IMR-90 (cell line): ENCODE measurements around the gene AGBL2. TPM values are rescaled to one million over a fixed set of nuclear protein-coding genes. Genes with fewer than 3 reads are reported as not detected.

ENCODE experiments used
- ATAC-seq: fragments of 200-7000 bp; cut with Tn5 transposase; 2 replicates; pipeline ENCODE4 v1.9.1; 2020; ENCODE audit warnings: low read depth, mild to moderate bottlenecking, moderate library complexity
- BruUV-seq: library from RNA; stranded (reverse); fragments of 400-500 nt; replicated peaks from 2 replicates; lab custom pipeline; 2021; lab: Mats Ljungman, UMichigan
- CTCF ChIA-PET: fragments of 300-600 bp; formaldehyde crosslinking; extraction: SDS; loops from one replicate; lab custom pipeline; 2021; ENCODE audit warnings: antibody characterized with exemption; lab: Yijun Ruan, JAX
- POLR2A ChIA-PET: fragments of 300-600 bp; sonication (Branson Sonifier 250); formaldehyde crosslinking; loops from one replicate; lab custom pipeline; 2022; ENCODE audit warnings: antibody characterized with exemption; ENCODE audit not compliant: unreplicated experiment; lab: Charles Lee
- DNase-seq: peaks from one replicate; pipeline ENCODE4 v3.0.0; 2013
- H2AFZ ChIP-seq: replicated peaks from 2 replicates; pipeline ENCODE3; 2013; ENCODE audit warnings: low read length, mild to moderate bottlenecking; ENCODE audit not compliant: poor library complexity
- H2AK5ac ChIP-seq: 2 replicates; pipeline ENCODE4 v1.6.1; 2013; ENCODE audit warnings: low read depth, low read length, inconsistent platforms
- H2AK9ac ChIP-seq: replicated peaks from 2 replicates; pipeline ENCODE3; 2013; ENCODE audit warnings: mild to moderate bottlenecking, low read depth, low read length, moderate library complexity; ENCODE audit not compliant: poor library complexity
- H2BK120ac ChIP-seq: 2 replicates; pipeline ENCODE4 v1.6.1; 2013; ENCODE audit warnings: low read depth, low read length, inconsistent platforms
- H2BK15ac ChIP-seq: 3 replicates; pipeline ENCODE4 v1.6.1; 2013; ENCODE audit warnings: low read depth, low read length, inconsistent platforms
- H2BK20ac ChIP-seq: 2 replicates; pipeline ENCODE4 v1.6.1; 2013; ENCODE audit warnings: low read depth, mild to moderate bottlenecking, inconsistent platforms, low read length, moderate library complexity
- H2BK5ac ChIP-seq: 2 replicates; pipeline ENCODE4 v1.6.1; 2013; ENCODE audit warnings: mild to moderate bottlenecking, low read depth, low read length, inconsistent platforms; ENCODE audit not compliant: poor library complexity, severe bottlenecking
- H3K14ac ChIP-seq: replicated peaks from 2 replicates; pipeline ENCODE4 v1.6.1; 2013; ENCODE audit warnings: low read depth, low read length, inconsistent platforms
- H3K18ac ChIP-seq: 2 replicates; pipeline ENCODE4 v1.6.1; 2013; ENCODE audit warnings: low read depth, low read length, control low read depth
- H3K23ac ChIP-seq: 2 replicates; pipeline ENCODE4 v1.6.1; 2013; ENCODE audit warnings: low read depth, low read length, inconsistent platforms
- H3K27ac ChIP-seq: 2 replicates; pipeline ENCODE4 v1.5.1; 2013; ENCODE audit warnings: mild to moderate bottlenecking, control low read depth, low read length; ENCODE audit not compliant: insufficient read depth
- H3K27me3 ChIP-seq: 2 replicates; pipeline ENCODE4 v1.6.1; 2013; ENCODE audit warnings: low read length; ENCODE audit not compliant: control insufficient read depth, insufficient read depth
- H3K36me3 ChIP-seq: 2 replicates; pipeline ENCODE4 v1.6.1; 2013; ENCODE audit warnings: low read length, mixed read lengths; ENCODE audit not compliant: control insufficient read depth, insufficient read depth
- H3K4ac ChIP-seq: 2 replicates; pipeline ENCODE4 v1.6.1; 2013; ENCODE audit warnings: low read depth, low read length, inconsistent platforms
- H3K4me1 ChIP-seq: 2 replicates; pipeline ENCODE4 v1.6.1; 2013; ENCODE audit warnings: low read length, mixed read lengths; ENCODE audit not compliant: control insufficient read depth, insufficient read depth
- H3K4me2 ChIP-seq: 2 replicates; pipeline ENCODE4 v1.6.1; 2013; ENCODE audit warnings: low read depth, mild to moderate bottlenecking, control low read depth, low read length, moderate library complexity
- H3K4me3 ChIP-seq: 2 replicates; pipeline ENCODE4 v1.5.1; 2013; ENCODE audit warnings: low read depth, mild to moderate bottlenecking, control low read depth, low read length, moderate library complexity; ENCODE audit not compliant: insufficient read depth
- H3K56ac ChIP-seq: 2 replicates; pipeline ENCODE4 v1.6.1; 2013; ENCODE audit warnings: low read length, inconsistent platforms; ENCODE audit not compliant: insufficient read depth; ENCODE audit errors: extremely low read depth
- H3K79me1 ChIP-seq, 2 experiments: 2 replicates each; pipeline ENCODE4 v1.6.1; 2013; ENCODE audit warnings: low read length in 2 of 2, inconsistent platforms in 1 of 2, low read depth in 1 of 2
- H3K9ac ChIP-seq: 2 replicates; pipeline ENCODE4 v1.6.1; 2013; ENCODE audit warnings: low read depth, low read length, control low read depth
- H3K9me1 ChIP-seq: 2 replicates; pipeline ENCODE4 v1.6.1; 2013; ENCODE audit warnings: low read length, inconsistent platforms; ENCODE audit not compliant: insufficient read depth
- H3K9me3 ChIP-seq: 2 replicates; pipeline ENCODE4 v1.6.1; 2013; ENCODE audit warnings: low read length; ENCODE audit not compliant: control insufficient read depth, insufficient read depth
- H4K20me1 ChIP-seq: 2 replicates; pipeline ENCODE4 v1.6.1; 2013; ENCODE audit warnings: low read length, inconsistent platforms; ENCODE audit not compliant: insufficient read depth
- H4K5ac ChIP-seq: 2 replicates; pipeline ENCODE4 v1.6.1; 2013; ENCODE audit warnings: mild to moderate bottlenecking, low read depth, low read length, control low read depth
- H4K8ac ChIP-seq, 2 experiments: 2 replicates each; pipeline ENCODE4 v1.6.1; 2013; ENCODE audit warnings: low read depth in 2 of 2, low read length in 2 of 2, control low read depth in 1 of 2, inconsistent platforms in 1 of 2
- H4K91ac ChIP-seq: 2 replicates; pipeline ENCODE4 v1.6.1; 2013; ENCODE audit warnings: low read depth, low read length, inconsistent platforms; ENCODE audit not compliant: insufficient read depth
- BHLHE40 ChIP-seq: fragments of 150-350 bp; IDR thresholded peaks from 2 replicates; pipeline ENCODE4 v1.6.1; 2016; ENCODE audit warnings: mild to moderate bottlenecking, low read depth, low read length
- CHD1 ChIP-seq: IDR thresholded peaks from 2 replicates; pipeline ENCODE4 v1.6.1; 2012; ENCODE audit warnings: low read depth, low read length, improper control_type of control experiment
- CTCF ChIP-seq: conservative IDR thresholded peaks from 2 replicates; pipeline ENCODE4 v1.5.1; 2012; ENCODE audit warnings: mild to moderate bottlenecking, low read depth, low read length, improper control_type of control experiment
- FOS ChIP-seq: fragments of 150-350 bp; IDR thresholded peaks from 2 replicates; pipeline ENCODE4 v1.6.1; 2016; ENCODE audit warnings: low read depth, low read length
- MAFK ChIP-seq: IDR thresholded peaks from 2 replicates; pipeline ENCODE4 v1.6.1; 2012; ENCODE audit warnings: low read depth, low read length, improper control_type of control experiment
- MAZ ChIP-seq: IDR thresholded peaks from 2 replicates; pipeline ENCODE4 v1.6.1; 2012; ENCODE audit warnings: low read depth, mild to moderate bottlenecking, low read length, improper control_type of control experiment, moderate library complexity, borderline replicate concordance
- MXI1 ChIP-seq: IDR thresholded peaks from 2 replicates; pipeline ENCODE4 v1.6.1; 2012; ENCODE audit warnings: low read depth, mild to moderate bottlenecking, low read length, moderate library complexity, borderline replicate concordance
- POLR2A ChIP-seq: IDR thresholded peaks from 2 replicates; pipeline ENCODE4 v1.6.1; 2012; ENCODE audit warnings: mild to moderate bottlenecking, low read depth, low read length
- RAD21 ChIP-seq: IDR thresholded peaks from 2 replicates; pipeline ENCODE4 v1.6.1; 2012; ENCODE audit warnings: low read length, improper control_type of control experiment
- SMC3 ChIP-seq: fragments of 150-350 bp; IDR thresholded peaks from 2 replicates; pipeline ENCODE4 v1.6.1; 2016; ENCODE audit warnings: low read depth, mild to moderate bottlenecking, antibody characterized with exemption, low read length, moderate library complexity
- USF2 ChIP-seq: fragments of 150-350 bp; IDR thresholded peaks from 2 replicates; pipeline ENCODE4 v1.6.1; 2017; ENCODE audit warnings: mild to moderate bottlenecking, antibody characterized with exemption, low read length, low read depth
- WGBS, 2 experiments: methylation state at CpG; one replicate each; pipeline versions ENCODE4 v1.1.5 to v1.1.7; 2013; ENCODE audit warnings: missing lambda C conversion rate in 2 of 2; ENCODE audit not compliant: insufficient read length in 1 of 2; ENCODE audit errors: extremely low coverage in 2 of 2; 5-methylcytosine and 5-hydroxymethylcytosine counted together
- dilution Hi-C: fragments of 300-500 bp; cut with HindIII; formaldehyde crosslinking; loops from one replicate; pipeline ENCODE4 v1.14.3; 2018; ENCODE audit warnings: low sequenced_read_pairs; ENCODE audit not compliant: unreplicated experiment
- in situ Hi-C: fragments of 300-500 bp; cut with MboI; formaldehyde crosslinking; loops from 3 replicates; pipeline ENCODE4 v1.14.3; 2019; ENCODE audit warnings: low sequenced_read_pairs, inconsistent platforms, mixed read lengths
- intact Hi-C: fragments of 100-400 bp; cut with micrococcal nuclease; formaldehyde crosslinking; loops from 2 replicates; pipeline ENCODE4 v1.10.0; 2022
- polyA plus RNA-seq, 3 experiments: library from polyadenylated mRNA; depleted of rRNA; stranded (reverse); fragments of >200 nt; gene quantifications; 2 replicates each; pipeline ENCODE4 v1.2.3, GENCODE V29; 2012; ENCODE audit warnings: low replicate concordance in 1 of 3
- total RNA-seq: library from RNA; depleted of rRNA; stranded (reverse); fragments of >200 nt; gene quantifications from 2 replicates; pipeline ENCODE4 v1.2.3, GENCODE V29; 2012

The AGBL2 gene
- total and polyA plus RNA-seq, 2 of the 4 experiments (the other 2 are of a cell fraction): 0.36 to 1.2 TPM

- Histone ChIP-seq H3K79me1 (peaks cover 11 to 26% of the 10 kb centered on the region in 2 experiments; a peak in 3 of 4 replicates), H3K9me3 (peaks cover 2% of the 10 kb centered on the region; the same call in 1 of the 2 replicates), H2BK15ac (no peak overlapping the region), H3K36me3 (peaks cover 43% of the 10 kb centered on the region), H4K20me1 (peaks cover 16% of the 10 kb centered on the region), H2AK9ac (no peak overlapping the region), H4K91ac (no peak overlapping the region), H2AFZ (no peak overlapping the region), H4K8ac (no peak overlapping the region), H3K4me1 (peaks cover 2% of the 10 kb centered on the region; the same call in 1 of the 2 replicates), H2AK5ac (no peak overlapping the region), H2BK20ac (no peak overlapping the region), H3K4ac (no peak overlapping the region), H3K56ac (no peak overlapping the region), H3K9ac (no peak overlapping the region), H3K18ac (no peak overlapping the region), H3K4me2 (no peak overlapping the region), H3K27me3 (no peaks in the 10 kb centered on the region), H3K23ac (no peak overlapping the region), H3K27ac (no peak overlapping the region), H4K5ac (no peak overlapping the region), H3K14ac (no peak overlapping the region), H2BK5ac (no peak overlapping the region), H2BK120ac (no peak overlapping the region), H3K9me1 (no peaks in the 10 kb centered on the region), H3K4me3 (no peak overlapping the region)
- no peak for TF ChIP-seq MAFK
- no peak for TF ChIP-seq USF2
- no peak for TF ChIP-seq FOS
- TF ChIP-seq RAD21: no peak
- no peak for TF ChIP-seq MAZ
- no peak for TF ChIP-seq SMC3
- no peak for TF ChIP-seq BHLHE40
- no peak for TF ChIP-seq CTCF
- TF ChIP-seq MXI1: no peak
- no peak for TF ChIP-seq POLR2A
- no peak for TF ChIP-seq CHD1
- intact Hi-C loops (no loop called here), dilution Hi-C loops (no loop called here), in situ Hi-C loops (no loop called here)
- ChIA-PET CTCF (interaction anchor here (0.6 kb wide), 1 partner anchor 132 kb away, joined by 7 read pairs; no protein-coding TSS in a partner anchor), POLR2A (no interaction called here)
- BruUV-seq: no TSS peak
- 100% methylated on average over 1 of the region's 12 CpGs; no CpG with 5 or more reads in 1 of the 2 experiments for WGBS, 2 experiments
- DNase-seq (no peak), ATAC-seq (no peak)
Observed at GRCh38 chr11:47720651-47721050, 5.5 kb upstream of the AGBL2 start.
